ENCODE measurements around the gene AFAP1L2. TPM values are rescaled to one million over a fixed set of nuclear protein-coding genes. Genes with fewer than 3 reads are reported as not detected.

Gene AFAP1L2
- total and polyA plus RNA-seq, 9 of the 15 experiments (the other 6 are each of a cell fraction or from before 2014, with no cell fraction given): 0.07 TPM; not detected in 8

DNA sequence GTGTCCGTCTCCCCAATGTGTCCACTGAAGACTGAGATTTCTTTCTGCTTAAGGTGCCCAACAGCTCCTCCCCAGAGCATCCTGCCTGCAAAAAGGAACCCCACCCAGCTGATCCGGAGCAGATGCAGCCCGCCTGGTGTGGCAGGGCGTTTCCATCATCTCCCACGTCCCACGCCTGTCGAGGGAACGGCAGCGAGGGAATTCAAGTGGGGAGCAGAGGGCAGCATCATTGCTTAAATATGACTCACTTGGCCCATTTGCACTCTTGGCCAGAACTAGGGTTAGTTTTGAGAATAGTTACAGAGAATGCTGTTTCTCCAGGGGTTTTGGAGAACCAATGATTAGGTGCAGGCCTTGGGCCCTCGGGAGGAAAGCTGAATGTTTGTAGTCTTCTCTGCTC lies 144.5 kb downstream of the AFAP1L2 start:
- DNase-seq (ENCODE audit: extremely low read depth in 1 of 4, low spot score in 3 of 4) (no peak), FAIRE-seq (no peak), ATAC-seq (no peak)
- WGBS (ENCODE audit: insufficient coverage, low coverage, missing lambda C conversion rate): 0% methylated on average over 9 of the region's 10 CpGs
- in situ Hi-C loops (cut with MboI): no loop called here
- ChIA-PET CTCF (ENCODE audit: low intra/inter-chr PET ratio) (no interaction called here), POLR2A (no interaction called here)
- H3K27ac ChIP-seq (ENCODE audit: extremely low read depth, low read depth, low read length): no peak overlapping the region
- no peaks in the 10 kb centered on the region for H3K9me3 ChIP-seq (replicated peaks; ENCODE audit: control insufficient read depth, insufficient read depth, low read depth, low read length)
- no peaks in the 10 kb centered on the region for H3K36me3 ChIP-seq (ENCODE audit: control insufficient read depth, insufficient read depth, low read length)
- BruUV-seq (replicated peaks): no TSS peak
- H3K4me2 ChIP-seq (ENCODE audit: insufficient read depth, low read length): no peak overlapping the region
- H3K4me1 ChIP-seq (replicated peaks in 1 of 2; ENCODE audit: control insufficient read depth in 2 of 2, insufficient read depth in 2 of 2, low read length in 2 of 2): no peaks in the 10 kb centered on the region
- no peak overlapping the region for H3K4me3 ChIP-seq
- TF ChIP-seq HEY1 (CRISPR knock-in tag; IDR thresholded peaks at IDR 0.05; ENCODE audit: borderline replicate concordance): no peak
- no peak for TF ChIP-seq CAMTA2 (CRISPR knock-in tag; conservative IDR thresholded peaks at IDR 0.05)
- TF ChIP-seq, protein P1, sequence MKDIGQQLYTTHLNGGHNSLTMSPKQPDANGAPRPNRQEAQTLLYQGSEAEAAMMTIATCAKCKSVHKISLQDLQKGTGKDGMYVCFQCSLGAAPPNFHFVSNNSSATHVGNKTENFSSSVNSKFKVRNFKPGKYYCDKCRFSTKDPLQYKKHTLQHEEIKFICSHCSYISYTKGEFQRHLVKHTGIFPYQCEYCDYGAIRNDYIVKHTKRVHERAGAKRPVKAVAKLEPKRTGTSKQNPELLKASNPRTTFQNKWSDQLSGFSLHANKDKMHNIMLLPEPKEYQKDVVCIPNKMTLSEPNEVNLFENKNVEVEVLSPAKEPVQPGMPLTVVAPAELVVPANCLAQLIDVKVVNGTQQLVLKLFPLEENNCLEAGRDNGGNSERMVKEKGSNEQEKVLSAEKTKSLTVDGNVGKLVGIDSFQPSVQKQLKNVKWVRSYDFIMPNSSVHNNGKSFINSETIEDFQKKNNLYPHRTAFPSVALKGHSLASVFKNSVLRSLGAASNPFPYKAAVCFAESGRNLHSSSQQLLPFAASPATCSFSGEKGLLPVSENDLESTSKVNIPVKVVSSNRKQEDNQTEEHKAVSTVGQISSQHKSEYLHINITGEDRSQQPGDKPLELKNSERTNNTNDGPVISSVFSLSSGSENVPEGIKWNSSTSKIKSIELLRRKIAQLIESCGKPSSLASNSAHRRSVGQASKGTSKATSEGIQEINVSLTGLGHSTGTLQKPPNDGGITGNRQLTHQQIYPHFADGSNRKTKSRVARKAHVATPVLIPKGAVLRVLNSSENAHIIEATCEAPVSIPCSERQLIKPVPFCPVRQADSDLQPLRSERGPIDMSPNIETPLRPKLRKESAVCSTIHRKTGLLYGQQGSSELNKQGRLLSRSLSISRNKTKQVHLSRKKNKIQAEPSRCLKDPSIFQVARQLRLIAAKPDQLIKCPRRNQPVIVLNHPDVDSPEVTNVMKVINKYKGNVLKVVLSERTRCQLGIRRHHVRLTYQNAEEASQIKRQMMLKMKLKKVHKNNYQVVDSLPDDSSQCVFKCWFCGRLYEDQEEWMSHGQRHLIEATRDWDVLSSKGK (CRISPR knock-in tag; IDR thresholded peaks at IDR 0.05): no peak
- TF ChIP-seq FOXA3 (CRISPR knock-in tag; conservative IDR thresholded peaks at IDR 0.05 in 1 of 2, IDR thresholded peaks at IDR 0.05 in 1 of 2): no peak
- no peak for TF ChIP-seq MAZ (CRISPR knock-in tag; conservative IDR thresholded peaks at IDR 0.05 in 1 of 2, IDR thresholded peaks at IDR 0.05 in 1 of 2)
- TF ChIP-seq, protein P2, sequence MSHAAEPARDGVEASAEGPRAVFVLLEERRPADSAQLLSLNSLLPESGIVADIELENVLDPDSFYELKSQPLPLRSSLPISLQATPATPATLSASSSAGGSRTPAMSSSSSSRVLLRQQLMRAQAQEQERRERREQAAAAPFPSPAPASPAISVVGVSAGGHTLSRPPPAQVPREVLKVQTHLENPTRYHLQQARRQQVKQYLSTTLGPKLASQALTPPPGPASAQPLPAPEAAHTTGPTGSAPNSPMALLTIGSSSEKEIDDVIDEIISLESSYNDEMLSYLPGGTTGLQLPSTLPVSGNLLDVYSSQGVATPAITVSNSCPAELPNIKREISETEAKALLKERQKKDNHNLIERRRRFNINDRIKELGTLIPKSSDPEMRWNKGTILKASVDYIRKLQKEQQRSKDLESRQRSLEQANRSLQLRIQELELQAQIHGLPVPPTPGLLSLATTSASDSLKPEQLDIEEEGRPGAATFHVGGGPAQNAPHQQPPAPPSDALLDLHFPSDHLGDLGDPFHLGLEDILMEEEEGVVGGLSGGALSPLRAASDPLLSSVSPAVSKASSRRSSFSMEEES (CRISPR knock-in tag; IDR thresholded peaks at IDR 0.05): no peak
- no peak for TF ChIP-seq ZNF551 (CRISPR knock-in tag; IDR thresholded peaks at IDR 0.05)
- TF ChIP-seq ZKSCAN8 (CRISPR knock-in tag; IDR thresholded peaks at IDR 0.05): no peak
- TF ChIP-seq GABPB2 (CRISPR knock-in tag; conservative IDR thresholded peaks at IDR 0.05): no peak
- TF ChIP-seq ZNF699 (CRISPR knock-in tag; IDR thresholded peaks at IDR 0.05; ENCODE audit: insufficient replicate concordance): no peak
- no peak for TF ChIP-seq NCOA1 (IDR thresholded peaks at IDR 0.05; ENCODE audit: low read depth)
- no peak for TF ChIP-seq ELF2 (CRISPR knock-in tag; IDR thresholded peaks at IDR 0.05)
- TF ChIP-seq TAF9B (IDR thresholded peaks at IDR 0.05; ENCODE audit: partially characterized antibody): no peak
- TF ChIP-seq PCBP2 (IDR thresholded peaks at IDR 0.05; ENCODE audit: low read depth, low read length, poor library complexity, severe bottlenecking): no peak
- H3K79me2 ChIP-seq (ENCODE audit: control insufficient read depth, insufficient read depth, low read length): no peaks in the 10 kb centered on the region
- no peak overlapping the region for H3K9ac ChIP-seq (ENCODE audit: insufficient read depth in 1 of 2, low read depth in 2 of 2, low read length in 2 of 2)
- no peaks in the 10 kb centered on the region for H3K27me3 ChIP-seq (ENCODE audit: control insufficient read depth in 2 of 2, insufficient read depth in 2 of 2, low read length in 2 of 2)
- intact Hi-C loops (cut with micrococcal nuclease): no loop called here
- H4K20me1 ChIP-seq (replicated peaks; ENCODE audit: control insufficient read depth, insufficient read depth, low read length): no peaks in the 10 kb centered on the region
- H3K9me1 ChIP-seq (ENCODE audit: control insufficient read depth, insufficient read depth, low read length): no peaks in the 10 kb centered on the region
- no peak overlapping the region for H2AFZ ChIP-seq (ENCODE audit: low read depth, low read length)

Measured in K562 (cell line).